H7 (cell line): Measurements from ENCODE around the gene NPTN. TPM values are rescaled to one million over a fixed set of nuclear protein-coding genes. Genes with fewer than 3 reads are reported as not detected.
"Not testable (repeated sequence)": the region's sequence is repeated elsewhere in the genome, so short reads cannot be mapped to it uniquely, and the experiment has no call there.

Experiments
- DNase-seq: peaks from one replicate; pipeline ENCODE4 v3.0.0; 2012
- H3K27me3 ChIP-seq: 2 replicates; pipeline ENCODE4 v1.6.0; 2011; ENCODE audit warnings: mild to moderate bottlenecking, low read length; ENCODE audit not compliant: control insufficient read depth, insufficient read depth
- H3K36me3 ChIP-seq: replicated peaks from 2 replicates; pipeline ENCODE4 v1.5.1; 2011; ENCODE audit warnings: low read length; ENCODE audit not compliant: control insufficient read depth, insufficient read depth
- H3K4me3 ChIP-seq: 2 replicates; pipeline ENCODE4 v1.5.1; 2011; ENCODE audit warnings: low read depth, mild to moderate bottlenecking, control low read depth, low read length, moderate library complexity; ENCODE audit not compliant: insufficient read depth
- total RNA-seq: library from RNA; depleted of rRNA; stranded (reverse); fragments of >200 nt; shearing (Covaris generic); gene quantifications from 2 replicates; pipeline ENCODE4 v1.2.3, GENCODE V29; 2014

Gene NPTN
- total RNA-seq, 1 experiment from 2014 or later, result 85.4 TPM

- H3K27me3 ChIP-seq, result no peaks in the 10 kb centered on the region
- H3K4me3 ChIP-seq, result no peak overlapping the region
- H3K36me3 ChIP-seq, result no peaks in the 10 kb centered on the region
- no peak for DNase-seq
Measured at GRCh38 chr15:73650416-73651126, 17.4 kb upstream of the NPTN start.

- H3K36me3 ChIP-seq, result no peaks in the 10 kb centered on the region
- H3K4me3 ChIP-seq, result no peak overlapping the region
Measured at GRCh38 chr15:73648014-73648295, 14.8 kb upstream of the NPTN start.

GRCh38 chr15:73647259-73648013 is 14.2 kb upstream of the NPTN start:
- Histone ChIP-seq H3K36me3 (no peaks in the 10 kb centered on the region), H3K4me3 (no peak overlapping the region), H3K27me3 (no peaks in the 10 kb centered on the region)
- DNase-seq, result no peak

More at GRCh38 chr15:73648014-73648295, 14.8 kb upstream of the NPTN start:
- no peak for DNase-seq
- H3K27me3 ChIP-seq, result no peaks in the 10 kb centered on the region

GRCh38 chr15:73639464-73639863 is 6.3 kb upstream of the NPTN start:
- H3K27me3 ChIP-seq, DNase-seq, H3K4me3 ChIP-seq, H3K36me3 ChIP-seq: not testable (repeated sequence)

- H3K27me3 ChIP-seq, result no peaks in the 10 kb centered on the region
- H3K4me3 ChIP-seq, result no peak overlapping the region
- H3K36me3 ChIP-seq, result no peaks in the 10 kb centered on the region
- DNase-seq, result no peak
Measured at GRCh38 chr15:73637527-73637926, 4.3 kb upstream of the NPTN start.

- no peaks in the 10 kb centered on the region for H3K27me3 ChIP-seq
- H3K4me3 ChIP-seq, result no peak overlapping the region
- DNase-seq, result no peak
- no peaks in the 10 kb centered on the region for H3K36me3 ChIP-seq
Measured at GRCh38 chr15:73633991-73634495, 854 bp upstream of the NPTN start.

- Histone ChIP-seq H3K4me3 (peak overlapping the region; percentile 79), H3K27me3 (no peaks in the 10 kb centered on the region), H3K36me3 (no peaks in the 10 kb centered on the region)
- no peak for DNase-seq
Measured at GRCh38 chr15:73632670-73633058, 525 bp downstream of the NPTN start.

- Histone ChIP-seq H3K36me3 (no peaks in the 10 kb centered on the region), H3K27me3 (no peaks in the 10 kb centered on the region), H3K4me3 (peak overlapping the region; percentile 79)
- peak; percentile 70 for DNase-seq
Measured at GRCh38 chr15:73631915-73632669, 1.1 kb downstream of the NPTN start.

GRCh38 chr15:73630921-73631362 is 2.2 kb downstream of the NPTN start:
- no peaks in the 10 kb centered on the region for H3K36me3 ChIP-seq
- H3K27me3 ChIP-seq, result no peaks in the 10 kb centered on the region
- DNase-seq, result no peak
- H3K4me3 ChIP-seq, result no peak overlapping the region

- Histone ChIP-seq H3K36me3 (no peaks in the 10 kb centered on the region), H3K4me3 (no peak overlapping the region), H3K27me3 (no peaks in the 10 kb centered on the region)
- no peak for DNase-seq
Measured at GRCh38 chr15:73629798-73630429, 3.3 kb downstream of the NPTN start.

- Histone ChIP-seq H3K4me3 (no peak overlapping the region), H3K27me3 (no peaks in the 10 kb centered on the region), H3K36me3 (no peaks in the 10 kb centered on the region)
- DNase-seq, result no peak
Measured at GRCh38 chr15:73628976-73629797, 4.0 kb downstream of the NPTN start.

- H3K27me3 ChIP-seq, result no peaks in the 10 kb centered on the region
- no peak for DNase-seq
- no peak overlapping the region for H3K4me3 ChIP-seq
- H3K36me3 ChIP-seq, result no peaks in the 10 kb centered on the region
Measured at GRCh38 chr15:73628102-73628501, 5.1 kb downstream of the NPTN start.

- H3K36me3 ChIP-seq, result no peaks in the 10 kb centered on the region
- no peak overlapping the region for H3K4me3 ChIP-seq
- DNase-seq, result no peak
- H3K27me3 ChIP-seq, result no peaks in the 10 kb centered on the region
Measured at GRCh38 chr15:73626072-73626471, 7.1 kb downstream of the NPTN start.

GRCh38 chr15:73624530-73624929 is 8.7 kb downstream of the NPTN start:
- Histone ChIP-seq H3K36me3 (no peaks in the 10 kb centered on the region), H3K27me3 (no peaks in the 10 kb centered on the region), H3K4me3 (no peak overlapping the region)
- DNase-seq, result no peak
